GM18526 (cell line): Measurements from ENCODE around the gene UGT1A7.
"Not testable (repeated sequence)": the region's sequence is repeated elsewhere in the genome, so short reads cannot be mapped to it uniquely, and the experiment has no call there.

ENCODE experiments used
- POLR2A ChIP-seq: IDR thresholded peaks from 3 replicates; pipeline ENCODE4 v1.6.1; 2011; ENCODE audit not compliant: insufficient read length; ENCODE audit errors: extremely low read depth

Gene UGT1A7

DNA sequence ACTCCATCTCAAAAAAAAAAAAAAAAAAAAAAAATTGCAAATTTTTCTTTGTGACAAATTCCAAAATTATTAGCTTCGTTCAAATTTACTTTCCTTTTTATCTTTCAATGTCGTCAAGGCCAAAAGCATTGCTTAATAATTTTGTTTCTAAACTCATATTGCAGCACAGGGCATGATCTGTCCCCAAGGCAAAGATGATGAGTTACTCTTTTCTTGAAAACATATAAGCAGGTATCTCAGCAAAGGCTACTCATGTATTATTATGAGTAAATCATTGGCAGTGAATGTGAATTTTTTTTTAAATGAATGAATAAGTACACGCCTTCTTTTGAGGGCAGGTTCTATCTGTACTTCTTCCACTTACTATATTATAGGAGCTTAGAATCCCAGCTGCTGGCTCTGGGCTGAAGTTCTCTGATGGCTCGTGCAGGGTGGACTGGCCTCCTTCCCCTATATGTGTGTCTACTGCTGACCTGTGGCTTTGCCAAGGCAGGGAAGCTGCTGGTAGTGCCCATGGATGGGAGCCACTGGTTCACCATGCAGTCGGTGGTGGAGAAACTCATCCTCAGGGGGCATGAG, at the start of gene UGT1A7:
TSS of gene UGT1A7 (plus strand) at position 381 of the 579 bp plus-strand sequence. CDS start at position 418, 37 bp downstream.
- TF ChIP-seq POLR2A: no peak

DNA sequence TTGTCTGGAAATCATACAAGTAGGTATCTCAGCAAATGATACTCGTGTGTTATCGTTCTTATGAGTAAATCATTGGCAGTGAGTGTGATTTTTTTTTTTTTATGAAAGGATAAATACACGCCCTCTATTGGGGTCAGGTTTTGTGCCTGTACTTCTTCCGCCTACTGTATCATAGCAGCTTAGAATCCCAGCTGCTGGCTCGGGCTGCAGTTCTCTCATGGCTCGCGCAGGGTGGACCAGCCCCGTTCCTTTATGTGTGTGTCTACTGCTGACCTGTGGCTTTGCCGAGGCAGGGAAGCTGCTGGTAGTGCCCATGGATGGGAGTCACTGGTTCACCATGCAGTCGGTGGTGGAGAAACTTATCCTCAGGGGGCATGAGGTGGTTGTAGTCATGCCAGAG, 45.4 kb upstream of the UGT1A7 start, which contains the start of gene UGT1A10:
TSS of gene UGT1A10 (plus strand) at position 143 of the 400 bp plus-strand sequence. CDS start at position 218, 75 bp downstream.
- not testable (repeated sequence) for TF ChIP-seq POLR2A

- no peak for TF ChIP-seq POLR2A
Observed at GRCh38 chr2:233638836-233639235, 42.9 kb upstream of the UGT1A7 start.

DNA sequence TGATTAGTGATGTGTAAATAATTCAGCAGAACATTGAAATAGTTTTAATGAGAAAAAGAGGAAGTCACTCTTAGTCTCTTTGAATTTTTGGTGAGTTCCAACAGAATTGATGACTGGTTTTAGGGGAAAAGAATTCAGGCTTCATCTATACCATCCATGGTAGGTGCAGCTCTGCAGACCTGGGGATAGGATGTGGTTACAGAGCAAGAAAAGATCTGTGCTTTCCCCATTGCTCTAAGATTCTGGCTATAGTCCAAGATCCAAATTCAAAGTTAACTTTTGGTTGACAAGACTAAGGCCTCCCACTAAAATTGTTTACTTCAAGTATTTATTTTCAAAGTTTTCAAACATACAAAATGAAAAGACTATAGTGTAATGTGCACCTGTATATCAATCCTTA, 41.8 kb upstream of the UGT1A7 start:
- no peak for TF ChIP-seq POLR2A

DNA sequence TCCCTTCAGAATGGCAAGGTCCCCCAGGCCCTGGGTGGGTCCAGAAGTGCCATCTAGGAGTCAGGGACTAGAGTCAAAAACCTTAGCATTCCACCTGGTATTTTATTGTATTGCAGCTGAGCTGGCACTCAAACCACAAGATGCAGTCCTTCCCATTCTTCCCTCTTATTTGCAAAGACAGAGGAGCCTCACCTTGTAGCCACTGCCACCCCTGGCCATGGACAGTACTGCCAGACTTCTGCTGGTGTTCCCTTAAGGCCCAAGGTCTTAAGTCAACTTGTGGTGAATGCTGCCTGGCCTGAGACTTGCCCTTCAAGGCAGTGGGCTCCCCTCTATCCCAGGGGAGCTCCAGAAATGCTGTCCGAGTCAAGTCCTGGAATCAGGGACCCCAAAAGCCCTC, 38.6 kb upstream of the UGT1A7 start:
- no peak for TF ChIP-seq POLR2A

GRCh38 chr2:233650981-233651380, 30.7 kb upstream of the UGT1A7 start:
- TF ChIP-seq POLR2A: no peak

DNA sequence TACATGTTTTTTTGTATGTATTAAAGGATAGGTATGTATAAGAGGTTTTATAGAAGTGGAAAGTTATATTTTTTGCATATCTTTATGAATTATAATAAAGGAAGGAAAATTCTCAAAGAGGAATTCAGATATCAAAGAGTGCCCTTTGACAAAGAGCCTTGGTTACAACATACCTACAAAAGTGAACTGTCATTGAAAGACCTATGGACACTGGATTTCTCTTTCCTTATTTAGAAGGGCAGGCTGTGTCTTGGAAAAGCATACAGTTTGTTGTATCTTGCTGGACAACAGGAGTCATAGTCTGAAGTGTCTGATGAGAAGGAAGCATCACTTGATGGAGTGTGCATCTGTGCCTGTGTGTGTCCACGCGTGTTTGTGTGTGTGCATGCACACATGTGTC, 30.3 kb upstream of the UGT1A7 start:
- TF ChIP-seq POLR2A: no peak

DNA sequence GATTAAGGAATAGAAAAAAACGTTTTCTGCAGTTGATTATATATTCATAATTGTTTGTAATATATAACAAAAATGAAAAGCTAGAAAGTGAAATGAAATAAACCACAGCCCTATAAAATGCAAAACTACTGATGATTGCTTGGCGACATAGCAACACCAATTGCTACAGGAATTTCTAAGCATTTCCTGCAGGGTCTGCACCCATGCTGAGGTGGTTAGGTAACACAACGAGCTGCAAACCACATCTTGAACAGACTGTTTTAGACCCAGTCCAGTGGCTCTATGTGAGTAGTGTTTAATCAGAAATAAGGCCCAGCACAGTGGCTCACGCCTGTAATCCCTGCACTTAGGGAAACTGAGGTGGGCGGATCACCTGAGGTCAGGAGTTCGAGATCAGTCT, 27.2 kb upstream of the UGT1A7 start:
- TF ChIP-seq POLR2A: no peak

DNA sequence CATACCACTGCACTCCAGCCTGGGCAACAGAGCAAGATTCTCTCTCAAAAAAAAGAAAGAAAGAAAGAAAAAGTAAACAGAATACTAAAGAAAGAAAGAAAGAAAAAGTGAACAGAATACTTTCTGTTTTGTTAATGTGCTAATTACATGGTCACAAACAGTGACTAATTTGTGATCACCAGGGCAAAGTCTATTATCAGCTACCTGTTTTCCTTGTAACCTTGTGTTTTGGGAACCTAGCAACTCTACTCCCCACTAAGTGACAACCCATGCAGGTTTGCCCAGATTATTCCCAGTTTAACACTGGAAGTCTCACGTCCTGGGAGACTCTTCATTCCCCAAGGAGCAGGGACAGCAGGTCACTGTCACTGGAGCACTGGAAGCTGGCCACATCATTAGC, 26.7 kb upstream of the UGT1A7 start:
- no peak for TF ChIP-seq POLR2A

DNA sequence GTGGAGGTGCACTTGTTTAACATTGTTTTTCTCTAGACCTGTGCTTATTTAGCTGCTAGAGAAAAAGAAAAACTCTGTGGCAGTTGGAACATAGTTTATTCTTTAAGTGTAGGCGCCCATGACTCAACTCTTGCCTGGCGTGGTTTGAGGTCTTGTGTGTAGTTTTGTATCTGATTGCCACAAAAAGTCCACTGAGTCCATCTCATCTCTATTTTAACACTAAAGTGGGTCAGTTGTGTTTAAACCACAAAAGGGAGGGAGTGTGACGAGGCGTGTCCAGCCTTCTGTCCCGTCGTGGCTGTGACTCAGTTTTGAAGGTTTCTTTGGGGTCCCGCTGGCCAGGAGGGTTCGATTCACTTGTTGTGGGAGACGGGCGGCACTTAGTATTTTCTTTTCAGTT, 25.3 kb upstream of the UGT1A7 start:
- no peak for TF ChIP-seq POLR2A

GRCh38 chr2:233658610-233659009, 23.1 kb upstream of the UGT1A7 start:
- no peak for TF ChIP-seq POLR2A

DNA sequence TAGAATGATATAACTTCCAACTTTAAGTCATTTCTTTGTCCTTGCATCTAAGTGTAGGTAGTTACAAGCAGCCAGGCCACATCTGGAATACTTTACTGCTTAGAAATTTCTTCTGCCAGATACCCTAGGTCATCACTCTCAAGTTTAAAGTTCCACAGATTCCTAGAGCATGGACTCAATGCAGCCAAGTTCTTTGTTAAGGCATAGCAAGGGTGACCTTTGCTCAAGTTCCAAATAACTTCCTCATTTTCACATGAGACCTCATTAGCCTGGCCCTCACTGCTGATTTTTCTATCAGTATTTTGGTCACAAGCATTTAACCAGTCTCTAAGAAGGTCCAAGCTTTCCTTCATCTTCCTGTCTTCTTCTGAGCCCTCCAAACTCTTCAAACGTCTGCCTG, 17.8 kb upstream of the UGT1A7 start:
- no peak for TF ChIP-seq POLR2A

DNA sequence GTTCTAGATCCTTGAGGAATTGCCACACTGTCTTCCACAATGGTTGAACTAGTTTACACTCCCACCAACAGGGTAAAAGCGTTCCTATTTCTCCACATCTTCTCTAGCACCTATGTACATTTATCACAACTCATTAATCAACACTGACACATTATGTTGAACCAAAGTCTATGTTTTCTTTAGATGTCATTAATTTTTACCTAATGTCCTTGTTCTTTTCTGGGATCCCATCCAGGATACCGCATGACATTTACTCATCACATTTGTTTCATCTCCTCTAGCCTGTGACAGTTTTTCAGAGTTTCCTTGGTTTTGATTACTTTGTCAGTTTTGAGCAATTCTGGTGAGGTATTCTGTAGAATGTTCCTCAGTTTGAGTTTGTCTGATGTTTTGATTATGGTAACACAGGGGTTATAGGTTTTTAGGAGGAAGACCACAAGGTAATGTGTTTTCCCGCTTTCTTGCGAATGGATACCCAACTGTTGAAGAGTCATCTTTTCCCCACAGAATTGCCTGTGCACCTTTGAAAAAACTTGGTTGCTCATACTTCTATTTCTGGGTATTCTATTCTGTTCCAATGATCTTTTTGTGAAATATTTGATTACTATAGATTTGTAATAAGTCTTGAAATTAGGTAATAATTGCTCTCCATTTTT, 13.0 kb upstream of the UGT1A7 start:
- TF ChIP-seq POLR2A: no peak

DNA sequence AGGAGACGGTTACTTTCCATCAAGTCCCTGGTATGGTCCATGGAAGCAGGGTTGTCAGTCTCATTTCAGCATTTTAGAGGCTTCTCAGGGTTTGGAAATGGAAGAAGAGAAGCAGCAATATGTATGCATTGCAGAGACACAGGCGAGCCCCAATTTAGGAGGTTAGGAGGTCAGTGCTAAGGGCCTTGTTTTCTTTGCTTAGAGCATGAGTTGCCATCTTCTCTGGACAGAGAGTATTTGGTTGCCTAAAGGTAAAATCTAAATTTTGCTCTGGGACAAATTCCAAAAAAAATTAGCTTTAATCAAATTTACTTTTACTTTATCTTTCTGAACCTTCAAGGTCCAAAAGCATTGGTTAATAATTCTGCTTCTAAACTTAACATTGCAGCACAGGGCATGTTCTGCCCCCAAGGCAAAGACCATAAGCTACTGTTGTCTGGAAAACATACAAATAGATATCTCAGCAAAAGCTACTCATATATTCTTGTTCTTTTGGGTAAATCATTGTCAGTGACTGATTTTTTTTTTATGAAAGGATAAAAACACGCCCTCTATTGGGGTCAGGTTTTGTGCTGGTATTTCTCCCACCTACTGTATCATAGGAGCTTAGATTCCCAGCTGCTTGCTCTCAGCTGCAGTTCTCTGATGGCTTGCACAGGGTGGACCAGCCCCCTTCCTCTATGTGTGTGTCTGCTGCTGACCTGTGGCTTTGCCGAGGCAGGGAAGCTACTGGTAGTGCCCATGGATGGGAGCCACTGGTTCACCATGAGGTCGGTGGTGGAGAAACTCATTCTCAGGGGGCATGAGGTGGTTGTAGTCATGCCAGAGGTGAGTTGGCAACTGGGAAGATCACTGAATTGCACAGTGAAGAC, 10.2 kb upstream of the UGT1A7 start, which contains the start of gene UGT1A9:
TSS of gene UGT1A9 (plus strand) at position 609 of the 872 bp plus-strand sequence. CDS start at position 646, 37 bp downstream.
- TF ChIP-seq POLR2A: no peak

- no peak for TF ChIP-seq POLR2A
Observed at GRCh38 chr2:233672886-233673285, 8.8 kb upstream of the UGT1A7 start.

- no peak for TF ChIP-seq POLR2A
Observed at GRCh38 chr2:233673896-233674295, 7.8 kb upstream of the UGT1A7 start.
